HG02973 (cell line): ENCODE results near the gene SF3A2.
"Not testable (repeated sequence)": the region's sequence is repeated elsewhere in the genome, so short reads cannot be mapped to it uniquely, and the experiment has no call there.

Source experiments
- ATAC-seq: cut with Tn5 transposase; IDR thresholded peaks from one replicate; pipeline ENCODE4 v1.9.1; 2021; ENCODE audit warnings: moderate library complexity; ENCODE audit not compliant: unreplicated experiment

SF3A2 gene

DNA sequence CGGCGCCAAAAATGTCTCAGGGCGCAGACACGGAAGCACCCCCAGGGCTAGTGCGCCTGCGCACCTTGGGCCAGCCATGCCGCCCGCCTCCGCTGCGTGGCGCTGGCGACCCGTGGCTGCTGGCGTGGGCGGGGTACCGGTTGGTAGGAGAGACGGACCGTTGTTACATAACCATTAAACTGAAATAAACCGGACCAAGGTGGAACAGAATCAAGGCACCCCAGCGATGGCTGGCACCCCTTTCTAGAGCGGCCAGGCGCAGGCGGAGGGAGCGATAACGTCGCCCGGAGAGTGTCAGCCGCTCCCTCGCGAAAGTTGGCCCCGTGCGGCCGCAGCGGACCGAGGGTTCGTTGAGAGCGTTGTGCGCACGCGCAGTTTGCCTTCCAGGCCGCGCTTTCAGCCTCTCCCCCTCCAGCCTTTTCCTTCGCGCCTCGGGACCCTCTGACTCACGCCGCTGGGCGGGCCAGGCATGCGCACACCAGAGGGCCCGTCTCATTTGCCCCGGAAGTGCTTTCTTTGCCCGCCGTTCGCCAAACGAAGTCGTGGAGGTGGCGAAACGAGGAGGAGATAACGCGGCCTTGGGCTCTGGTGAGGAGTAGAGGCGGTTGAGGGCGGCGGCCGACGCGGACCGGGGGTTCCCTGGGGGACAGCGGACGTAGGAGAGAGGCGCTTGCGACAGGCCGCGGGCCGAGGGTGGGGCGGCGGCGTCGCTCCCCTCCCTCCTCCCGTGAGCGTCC lies at the start of gene SF3A2, which contains the start of gene PLEKHJ1:
SF3A2 (plus strand) TSS at position 511 of the 737 bp plus-strand sequence. CDS start 6,595 bp downstream, outside the sequence.
PLEKHJ1 (minus strand) TSS at position 16 of the 737 bp plus-strand sequence. CDS start 81 bp downstream, outside the sequence.
- ATAC-seq: peak; percentile 53

DNA sequence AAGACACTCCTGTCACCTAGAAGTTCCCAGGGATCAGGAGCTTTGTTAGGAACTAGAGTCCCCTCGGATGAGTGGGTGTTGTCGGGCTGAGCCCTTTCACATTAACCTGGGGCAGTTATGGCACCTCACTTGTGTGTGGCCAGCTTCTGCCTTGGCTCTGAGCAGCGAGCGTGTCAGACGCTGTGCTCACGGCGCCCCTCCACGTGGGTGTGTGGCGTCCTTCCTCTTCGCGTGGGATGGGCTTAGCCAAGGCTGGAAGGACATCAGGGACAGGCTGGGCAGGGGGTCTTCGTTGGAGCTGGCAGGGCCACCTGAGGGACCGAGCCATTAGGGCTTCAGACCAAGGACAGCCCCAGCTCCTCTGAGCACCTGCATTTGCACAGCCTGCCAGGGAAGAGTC lies 49.5 kb upstream of the SF3A2 start:
- no peak for ATAC-seq

DNA sequence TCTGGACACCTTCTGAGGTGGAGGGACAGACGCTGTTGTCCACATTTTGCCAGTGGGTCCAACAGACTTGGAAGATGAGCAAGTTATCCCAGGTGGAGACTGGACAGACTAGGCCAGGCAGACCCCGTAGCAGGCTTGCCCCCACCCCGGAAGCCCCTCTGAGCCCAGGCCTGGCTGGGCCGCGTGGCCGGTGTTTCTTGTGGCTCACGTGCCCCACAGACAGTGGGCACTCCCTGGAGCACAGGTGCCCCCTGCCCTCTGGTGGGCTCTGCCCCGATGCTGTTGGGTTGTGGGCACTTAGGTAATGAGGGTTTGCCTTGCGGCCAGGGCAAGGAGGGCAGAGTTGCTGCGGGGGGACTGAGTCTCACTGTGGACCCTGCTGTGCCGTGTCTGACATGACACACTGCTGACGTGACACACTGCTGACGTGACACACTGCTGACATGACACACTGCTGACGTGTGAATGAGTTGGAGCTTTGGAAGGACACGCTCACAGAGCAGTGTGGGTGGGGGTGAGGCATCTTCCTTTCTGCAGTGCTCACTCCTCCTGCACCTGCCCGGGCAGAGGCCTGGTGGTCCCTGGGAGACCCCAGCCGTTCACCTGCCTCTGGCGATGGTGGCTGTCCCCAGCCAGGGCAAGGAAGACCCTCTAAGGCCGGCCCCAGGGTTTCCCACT lies 47.8 kb upstream of the SF3A2 start:
- ATAC-seq: no peak

DNA sequence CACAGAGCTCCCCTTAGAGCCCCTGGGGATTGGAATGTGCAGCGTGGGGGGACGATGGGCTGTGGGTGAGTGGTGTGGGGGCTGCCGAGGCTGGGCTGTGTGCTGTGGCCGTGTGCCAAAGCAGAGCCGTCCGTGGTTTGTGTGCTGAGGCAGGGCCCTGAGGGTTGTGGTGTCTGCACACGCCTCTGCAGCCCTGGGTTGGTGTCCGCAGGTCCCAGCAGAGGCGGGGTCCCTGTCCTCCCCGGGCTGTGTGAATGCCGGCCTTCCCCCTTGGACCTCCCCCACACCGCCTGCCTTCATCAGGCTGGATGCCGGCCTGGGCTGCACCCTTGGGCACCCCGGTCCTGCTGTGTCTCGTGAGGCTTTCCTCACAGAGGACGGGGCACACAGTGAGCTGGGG lies 46.7 kb upstream of the SF3A2 start:
- no peak for ATAC-seq

- ATAC-seq: no peak
Measured at GRCh38 chr19:2190848-2191455, 45.7 kb upstream of the SF3A2 start.

GRCh38 chr19:2191456-2192310 lies 44.9 kb upstream of the SF3A2 start:
- no peak for ATAC-seq

DNA sequence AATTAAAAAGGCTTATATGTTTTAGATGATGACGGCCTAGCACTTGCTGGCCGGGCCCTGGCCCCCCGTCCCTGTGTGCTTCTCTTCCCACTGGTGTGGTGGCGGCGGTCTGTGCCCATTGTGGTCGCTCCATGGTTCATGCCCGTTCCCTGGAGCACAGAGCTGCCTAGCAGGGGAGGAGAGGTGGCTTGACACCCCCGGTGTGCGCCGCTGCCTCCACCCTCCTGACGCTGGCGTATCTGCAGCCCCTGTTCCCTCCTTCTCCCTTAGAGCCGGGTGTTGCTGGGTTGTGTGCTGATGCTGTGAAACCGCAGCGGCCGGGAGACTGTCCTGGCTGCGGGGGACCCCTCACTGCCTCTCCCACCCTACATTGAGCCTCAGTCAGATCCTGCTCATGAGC lies 43.8 kb upstream of the SF3A2 start:
- no peak for ATAC-seq

DNA sequence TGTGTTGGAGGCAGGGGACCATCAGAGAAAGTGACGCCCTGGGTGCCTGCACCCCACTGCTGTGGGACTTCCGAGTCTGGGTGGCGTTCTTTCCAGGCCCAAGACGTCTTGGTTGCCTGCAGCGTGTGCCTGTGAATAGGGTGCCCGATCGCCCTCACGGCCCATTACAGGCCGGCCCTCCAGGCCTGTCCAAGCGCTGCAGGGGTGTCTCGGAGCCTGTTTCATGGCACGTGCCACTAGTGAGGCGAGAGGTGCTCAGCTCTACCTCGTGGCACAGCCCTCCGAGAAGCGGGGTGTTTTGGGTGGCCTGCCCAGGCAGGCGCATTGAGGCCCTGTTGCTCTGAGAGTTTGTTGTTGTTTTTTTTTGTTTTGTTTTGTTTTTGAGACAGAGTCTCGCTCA lies 42.8 kb upstream of the SF3A2 start:
- no peak for ATAC-seq

GRCh38 chr19:2194513-2195078 lies 42.0 kb upstream of the SF3A2 start:
- no peak for ATAC-seq

GRCh38 chr19:2195361-2195760 lies 41.3 kb upstream of the SF3A2 start:
- no peak for ATAC-seq

- ATAC-seq: no peak
Measured at GRCh38 chr19:2195914-2196313, 40.7 kb upstream of the SF3A2 start.

DNA sequence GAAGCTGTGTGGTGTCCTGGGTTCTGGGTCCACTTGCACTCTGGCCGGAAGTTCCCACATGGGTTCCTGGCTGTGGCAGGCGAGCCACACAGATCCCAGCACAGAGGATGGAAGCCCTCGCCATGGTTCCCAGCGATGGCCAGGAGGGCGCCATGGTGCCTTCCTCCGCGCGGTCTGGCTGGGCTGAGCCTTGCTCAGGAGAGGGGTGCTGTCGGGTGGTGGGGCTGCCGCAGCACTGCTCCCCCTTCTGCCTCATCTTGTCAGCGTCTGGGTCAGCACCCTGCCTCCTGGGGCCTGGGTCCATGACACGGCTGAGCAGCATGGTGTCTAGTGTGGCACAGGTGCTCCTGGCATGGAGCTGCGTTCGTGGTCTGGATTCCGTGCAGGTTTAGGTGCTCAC lies 39.4 kb upstream of the SF3A2 start:
- ATAC-seq: no peak

- no peak for ATAC-seq
Measured at GRCh38 chr19:2198317-2198716, 38.3 kb upstream of the SF3A2 start.

DNA sequence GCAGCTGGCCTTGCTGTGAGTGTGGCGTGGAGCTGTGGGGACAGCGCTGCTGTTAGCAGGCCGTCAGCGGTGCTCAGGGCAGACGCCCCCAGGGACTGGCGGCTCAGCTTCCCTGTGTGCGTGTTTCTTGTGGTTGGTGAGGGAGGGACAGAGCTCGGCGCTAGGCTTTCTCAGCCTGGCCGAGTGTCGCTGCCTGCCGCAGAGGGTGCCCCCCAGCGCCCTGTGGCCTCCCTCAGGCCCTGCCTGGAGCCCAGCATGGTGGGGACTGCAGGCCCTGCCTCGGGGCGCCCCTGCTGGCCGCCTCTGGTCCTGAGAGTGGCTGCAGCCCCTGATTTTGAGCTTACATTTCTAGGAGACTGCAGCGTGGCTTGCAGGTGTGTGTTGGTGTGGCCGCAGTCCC lies 37.4 kb upstream of the SF3A2 start:
- no peak for ATAC-seq

- no peak for ATAC-seq
Measured at GRCh38 chr19:2199861-2200623, 36.6 kb upstream of the SF3A2 start.

- ATAC-seq: not testable (repeated sequence)
Measured at GRCh38 chr19:2200624-2201294, 35.9 kb upstream of the SF3A2 start.

GRCh38 chr19:2201473-2202148 lies 35.0 kb upstream of the SF3A2 start:
- ATAC-seq: no peak

DNA sequence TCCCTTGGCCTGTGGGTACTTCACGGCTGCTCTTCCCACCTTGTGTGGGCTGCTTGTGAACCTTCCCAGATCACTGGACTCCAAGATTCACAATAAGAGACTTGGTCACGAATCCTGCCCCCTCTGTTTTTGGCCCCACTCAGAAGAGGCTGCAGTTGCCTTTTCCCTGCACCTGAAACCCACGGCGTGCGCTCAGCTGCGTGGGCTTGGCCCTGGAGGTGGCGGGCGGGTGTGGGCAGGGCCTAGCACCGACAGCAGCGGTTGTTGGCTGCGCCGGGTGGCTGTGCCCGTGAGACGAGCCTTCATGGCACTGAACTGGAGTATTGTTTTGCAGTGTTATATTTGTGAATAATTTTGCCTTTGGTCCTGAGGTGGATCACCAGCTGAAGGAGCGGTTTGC lies 34.3 kb upstream of the SF3A2 start:
- no peak for ATAC-seq

- no peak for ATAC-seq
Measured at GRCh38 chr19:2207008-2207407, 29.6 kb upstream of the SF3A2 start.
